HepG2 (cell line): ENCODE results near the gene BDH2. TPM values are rescaled to one million over a fixed set of nuclear protein-coding genes. Genes with fewer than 3 reads are reported as not detected.

Experiments used
- AKAP8 ChIP-seq: sonication (generic); formaldehyde crosslinking; IDR thresholded peaks from 2 replicates; pipeline ENCODE4 v1.5.1; 2020; ENCODE audit warnings: mild to moderate bottlenecking, missing genetic modification reagents
- FOXA3 ChIP-seq: IDR thresholded peaks from 2 replicates; pipeline ENCODE4 v1.6.1; 2016; ENCODE audit warnings: missing genetic modification reagents, missing compliant biosample characterization
- FOXK2 ChIP-seq: fragments of 450-650 bp; IDR thresholded peaks from 2 replicates; pipeline ENCODE4 v1.6.1; 2016
- FOXP1 ChIP-seq, 2 experiments: fragments of 450-650 bp in 1 of 2; IDR thresholded peaks; 2 replicates each; pipeline ENCODE4 v1.6.1; 2017 to 2018; ENCODE audit warnings: antibody characterized with exemption in 1 of 2
- FOXP4 ChIP-seq: sonication (generic); formaldehyde crosslinking; IDR thresholded peaks from 2 replicates; pipeline ENCODE4 v1.4.0; 2020; ENCODE audit warnings: missing genetic modification reagents
- HIVEP1 ChIP-seq: sonication (generic); formaldehyde crosslinking; IDR thresholded peaks from 2 replicates; pipeline ENCODE4 v1.4.0; 2020; ENCODE audit warnings: mild to moderate bottlenecking, missing genetic modification reagents
- HNRNPL ChIP-seq: fragments of 200-400 bp; formaldehyde crosslinking; IDR thresholded peaks from 2 replicates; pipeline ENCODE4 v1.6.1; 2017; ENCODE audit warnings: mild to moderate bottlenecking, low read depth, low read length
- MYNN ChIP-seq: sonication (generic); formaldehyde crosslinking; IDR thresholded peaks from 2 replicates; pipeline ENCODE4 v1.4.0; 2020; ENCODE audit warnings: mild to moderate bottlenecking, low read depth, missing genetic modification reagents
- NCOR1 ChIP-seq: fragments of 200-600 bp; sonication (generic); IDR thresholded peaks from 2 replicates; pipeline ENCODE4 v1.7.0; 2017; ENCODE audit warnings: antibody characterized with exemption, low read length, borderline replicate concordance
- PAXIP1 ChIP-seq: sonication (generic); formaldehyde crosslinking; conservative IDR thresholded peaks from 2 replicates; pipeline ENCODE4 v1.4.0; 2020; ENCODE audit warnings: mild to moderate bottlenecking, missing genetic modification reagents, moderate library complexity
- POLR2A ChIP-seq, 2 experiments: IDR thresholded peaks; 2 replicates each; pipeline ENCODE4 v1.6.1; 2011; ENCODE audit warnings: low read depth in 2 of 2, low read length in 2 of 2, mild to moderate bottlenecking in 1 of 2, moderate library complexity in 1 of 2; ENCODE audit not compliant: insufficient read depth in 1 of 2
- RAD51 ChIP-seq: fragments of 450-650 bp; IDR thresholded peaks from 2 replicates; pipeline ENCODE4 v1.6.1; 2016; ENCODE audit warnings: borderline replicate concordance
- SIN3A ChIP-seq: IDR thresholded peaks from 2 replicates; pipeline ENCODE4 v1.6.1; 2011; ENCODE audit warnings: low read depth, mild to moderate bottlenecking, control low read depth, low read length, borderline replicate concordance
- SIN3B ChIP-seq: fragments of 150-350 bp; IDR thresholded peaks from 2 replicates; pipeline ENCODE4 v1.6.1; 2014; ENCODE audit warnings: low read length
- SMC3 ChIP-seq: IDR thresholded peaks from 2 replicates; pipeline ENCODE4 v1.6.1; 2011; ENCODE audit warnings: low read length, improper control_type of control experiment
- SOX5 ChIP-seq: IDR thresholded peaks from 2 replicates; pipeline ENCODE4 v1.6.1; 2016; ENCODE audit warnings: borderline replicate concordance
- SOX6 ChIP-seq, 2 experiments: fragments of 450-650 bp in 1 of 2; sonication (generic) in 1 of 2; formaldehyde crosslinking in 1 of 2; IDR thresholded peaks; 2 replicates each; pipeline versions ENCODE4 v1.4.0 to v1.6.1; 2017 to 2020; ENCODE audit warnings: antibody characterized with exemption in 1 of 2, mild to moderate bottlenecking in 1 of 2, missing genetic modification reagents in 1 of 2
- SRSF4 ChIP-seq: fragments of 200-400 bp; formaldehyde crosslinking; IDR thresholded peaks from one replicate; pipeline ENCODE4 v1.6.1; 2018; ENCODE audit warnings: mild to moderate bottlenecking, low read depth, low read length, moderate library complexity; ENCODE audit not compliant: poor library complexity, severe bottlenecking
- TBX3 ChIP-seq: fragments of 450-650 bp; IDR thresholded peaks from 2 replicates; pipeline ENCODE4 v1.6.1; 2017; ENCODE audit warnings: antibody characterized with exemption, mild to moderate bottlenecking, inconsistent platforms, borderline replicate concordance
- THAP11 ChIP-seq: IDR thresholded peaks from 2 replicates; pipeline ENCODE4 v1.6.1; 2016; ENCODE audit warnings: missing biosample characterization, missing genetic modification reagents
- THYN1 ChIP-seq: sonication (generic); formaldehyde crosslinking; IDR thresholded peaks from 2 replicates; pipeline ENCODE4 v1.8.1; 2023; ENCODE audit warnings: low read depth, mild to moderate bottlenecking, moderate library complexity, missing genetic modification reagents, borderline replicate concordance
- ZGPAT ChIP-seq: IDR thresholded peaks from 2 replicates; pipeline ENCODE4 v1.6.1; 2016; ENCODE audit warnings: mild to moderate bottlenecking
- ZNF343 ChIP-seq: sonication (generic); formaldehyde crosslinking; IDR thresholded peaks from 2 replicates; pipeline ENCODE4 v1.4.0; 2020; ENCODE audit warnings: mild to moderate bottlenecking, missing genetic modification reagents
- ZNF670 ChIP-seq: sonication (generic); formaldehyde crosslinking; IDR thresholded peaks from 2 replicates; pipeline ENCODE4 v1.8.0; 2022; ENCODE audit warnings: mild to moderate bottlenecking, missing genetic modification reagents, borderline replicate concordance
- ZNF746 ChIP-seq: sonication (generic); formaldehyde crosslinking; IDR thresholded peaks from 2 replicates; pipeline ENCODE4 v1.8.0; 2022; ENCODE audit warnings: mild to moderate bottlenecking, missing genetic modification reagents
- polyA plus RNA-seq, 8 experiments: library from polyadenylated mRNA; depleted of rRNA in 3 of 8; stranded (reverse) in 7 of 8; unstranded in 1 of 8; fragments of >200 nt; fragmentation: Illumina TruSeq in 4 of 8; extraction: Trizol in 4 of 8; gene quantifications; 2 replicates each; pipeline versions ENCODE4 v1.2.1 to v1.2.3, GENCODE V29; 2011 to 2016; ENCODE audit warnings: low read depth in 4 of 8, missing spikeins in 1 of 8, mixed read lengths in 1 of 8; ENCODE audit not compliant: insufficient read depth in 1 of 8
- total RNA-seq, 5 experiments: library from RNA; depleted of rRNA; stranded (reverse); fragments of >200 nt; fragmentation: Illumina TruSeq; extraction: Trizol; gene quantifications; 2 replicates each; pipeline ENCODE4 v1.2.3, GENCODE V29; 2016; ENCODE audit warnings: low read depth in 1 of 5

The BDH2 gene
- total and polyA plus RNA-seq, 2 of the 13 experiments (the other 11 are each of a cell fraction or from before 2014, with no cell fraction given): 34.8 to 46.2 TPM

GRCh38 chr4:103095080-103095479, 4.6 kb downstream of the BDH2 start (continued):
- TF ChIP-seq MYNN (CRISPR knock-in tag) (no peak), SIN3A (no peak), ZGPAT (CRISPR knock-in tag) (no peak), THAP11 (CRISPR knock-in tag) (peak; percentile 45; the same call in 1 of the 2 replicates), ZNF670 (CRISPR knock-in tag) (no peak), THYN1 (CRISPR knock-in tag) (no peak), FOXP4 (CRISPR knock-in tag) (0 out of 2 replicates have a peak, but pooled peaks have one; percentile 23), SOX5 (peak; percentile 87), RAD51 (no peak), FOXA3 (CRISPR knock-in tag) (peak; percentile 50), ZNF746 (CRISPR knock-in tag) (no peak), POLR2A (IDR thresholded peaks at IDR 0.05; ENCODE audit: insufficient read depth in 1 of 2, low read depth in 2 of 2, low read length in 2 of 2) (no peak), PAXIP1 (CRISPR knock-in tag) (peak; percentile 43; the same call in 1 of the 2 replicates), SRSF4 (no peak), AKAP8 (CRISPR knock-in tag) (no peak), HNRNPL (no peak), NCOR1 (peak; percentile 52; the same call in 1 of the 2 replicates), SMC3 (no peak), FOXK2 (peak; percentile 26; the same call in 1 of the 2 replicates), HIVEP1 (no peak), ZNF343 (no peak), SOX6 (IDR thresholded peaks at IDR 0.05) (no peak), SOX6 (CRISPR knock-in tag; IDR thresholded peaks at IDR 0.05) (peak; percentile 81), TBX3 (peak; percentile 73; the same call in 1 of the 2 replicates), SIN3B (no peak), FOXP1 (IDR thresholded peaks at IDR 0.05) (no peak), FOXP1 (CRISPR knock-in tag; IDR thresholded peaks at IDR 0.05) (peak; percentile 55)
